ENCODE measurements around the gene GPHA2.

The GPHA2 gene

GRCh38 chr11:64971421-64972233 lies 35.9 kb upstream of the GPHA2 start, which contains the start of gene MAJIN:
Gene MAJIN, minus strand, starts transcription at chr11:64972108. Its CDS starts 12,703 bp downstream, at chr11:64959405.
- Histone ChIP-seq H2AK5ac (ENCODE audit: low read depth, low read length) (peak within 1 kb of the TSS; percentile 83), H3K79me1 (ENCODE audit: low read depth, low read length) (no peaks in the 10 kb centered on the region), H2AFZ (ENCODE audit: low read length) (peak within 1 kb of the TSS; percentile 49), H4K8ac (ENCODE audit: low read depth, low read length) (peak within 1 kb of the TSS; percentile 43), H2BK120ac (ENCODE audit: low read depth, low read length) (no peak within 1 kb of the TSS), H2BK12ac (ENCODE audit: low read length) (no peak within 1 kb of the TSS), H3K18ac (ENCODE audit: low read length) (peak within 1 kb of the TSS; percentile 76), H3K4ac (ENCODE audit: low read length) (no peak within 1 kb of the TSS), H3K4me2 (ENCODE audit: insufficient read depth, low read length, poor library complexity, severe bottlenecking) (peak within 1 kb of the TSS; percentile 37), H3K9ac (ENCODE audit: low read depth, low read length, poor library complexity) (no peak within 1 kb of the TSS), H3K36me3 (replicated peaks in 1 of 2; ENCODE audit: control insufficient read depth in 2 of 2, insufficient read depth in 2 of 2, low read length in 2 of 2) (no peaks in the 10 kb centered on the region), H2BK5ac (ENCODE audit: low read length) (no peak within 1 kb of the TSS), H4K91ac (ENCODE audit: low read depth, low read length, poor library complexity) (no peak within 1 kb of the TSS), H3K4me3 (ENCODE audit: low read length in 2 of 2) (no peak within 1 kb of the TSS), H3K9me3 (replicated peaks in 1 of 2; ENCODE audit: control insufficient read depth in 2 of 2, insufficient read depth in 1 of 2, low read depth in 1 of 2, low read length in 2 of 2) (peaks cover 0 to 4% of the 10 kb centered on the region in 2 donors), H3K4me1 (ENCODE audit: control insufficient read depth in 2 of 2, insufficient read depth in 1 of 2, low read depth in 1 of 2, low read length in 2 of 2) (no peaks in the 10 kb centered on the region), H3K14ac (ENCODE audit: low read length) (peak within 1 kb of the TSS; percentile 38), H3K23ac (ENCODE audit: low read depth, low read length, poor library complexity) (peak within 1 kb of the TSS; percentile 55), H2BK15ac (ENCODE audit: low read length) (no peak within 1 kb of the TSS), H3K27ac (replicated peaks; ENCODE audit: low read length) (no peak within 1 kb of the TSS), H3K27me3 (ENCODE audit: control insufficient read depth in 3 of 3, insufficient read depth in 3 of 3, low read depth in 1 of 3, low read length in 3 of 3) (peaks cover 0 to 6% (median 5%) of the 10 kb centered on the region in 3 experiments)
- DNase-seq (ENCODE audit: low spot score), result peak; percentile 21
- no CpG with 5 or more reads among the region's 69 CpGs for WGBS, 2 donors (ENCODE audit: extremely low coverage in 2 of 2, insufficient read length in 2 of 2, insufficient replicate concordance in 1 of 2)

GRCh38 chr11:64970731-64971151 lies 35.0 kb upstream of the GPHA2 start:
- no peak for DNase-seq (ENCODE audit: low spot score)
- H3K27me3 ChIP-seq (ENCODE audit: control insufficient read depth in 3 of 3, insufficient read depth in 3 of 3, low read depth in 1 of 3, low read length in 3 of 3), result peaks cover 0 to 6% (median 5%) of the 10 kb centered on the region in 3 experiments
- H3K4me2 ChIP-seq (ENCODE audit: insufficient read depth, low read length, poor library complexity, severe bottlenecking), result no peak overlapping the region
- H3K9ac ChIP-seq (ENCODE audit: low read depth, low read length, poor library complexity), result no peak overlapping the region
- H3K27ac ChIP-seq (replicated peaks; ENCODE audit: low read length), result no peak overlapping the region
- no peak overlapping the region for H2AK5ac ChIP-seq (ENCODE audit: low read depth, low read length)
- no peak overlapping the region for H3K14ac ChIP-seq (ENCODE audit: low read length)
- H2BK5ac ChIP-seq (ENCODE audit: low read length), result no peak overlapping the region
- H4K8ac ChIP-seq (ENCODE audit: low read depth, low read length), result no peak overlapping the region
- no peak overlapping the region for H3K18ac ChIP-seq (ENCODE audit: low read length)
- WGBS, 2 donors (ENCODE audit: extremely low coverage in 2 of 2, insufficient read length in 2 of 2, insufficient replicate concordance in 1 of 2), result no CpG with 5 or more reads among the region's 8 CpGs
- no peaks in the 10 kb centered on the region for H3K4me1 ChIP-seq (ENCODE audit: control insufficient read depth in 2 of 2, insufficient read depth in 1 of 2, low read depth in 1 of 2, low read length in 2 of 2)
- H3K23ac ChIP-seq (ENCODE audit: low read depth, low read length, poor library complexity), result no peak overlapping the region
- no peak overlapping the region for H2AFZ ChIP-seq (ENCODE audit: low read length)
- H2BK120ac ChIP-seq (ENCODE audit: low read depth, low read length), result no peak overlapping the region
- peaks cover 0 to 4% of the 10 kb centered on the region in 2 donors for H3K9me3 ChIP-seq (replicated peaks in 1 of 2; ENCODE audit: control insufficient read depth in 2 of 2, insufficient read depth in 1 of 2, low read depth in 1 of 2, low read length in 2 of 2)
- H2BK15ac ChIP-seq (ENCODE audit: low read length), result no peak overlapping the region
- no peak overlapping the region for H3K4ac ChIP-seq (ENCODE audit: low read length)
- no peaks in the 10 kb centered on the region for H3K79me1 ChIP-seq (ENCODE audit: low read depth, low read length)
- no peak overlapping the region for H4K91ac ChIP-seq (ENCODE audit: low read depth, low read length, poor library complexity)
- H3K36me3 ChIP-seq (replicated peaks in 1 of 2; ENCODE audit: control insufficient read depth in 2 of 2, insufficient read depth in 2 of 2, low read length in 2 of 2), result no peaks in the 10 kb centered on the region
- H2BK12ac ChIP-seq (ENCODE audit: low read length), result no peak overlapping the region
- H3K4me3 ChIP-seq (ENCODE audit: low read length in 2 of 2), result no peak overlapping the region

GRCh38 chr11:64969209-64969608 lies 33.5 kb upstream of the GPHA2 start:
- no peak overlapping the region for H3K18ac ChIP-seq (ENCODE audit: low read length)
- H3K79me1 ChIP-seq (ENCODE audit: low read depth, low read length), result no peaks in the 10 kb centered on the region
- H3K14ac ChIP-seq (ENCODE audit: low read length), result no peak overlapping the region
- H3K27ac ChIP-seq (replicated peaks; ENCODE audit: low read length), result no peak overlapping the region
- H2BK120ac ChIP-seq (ENCODE audit: low read depth, low read length), result no peak overlapping the region
- no CpG with 5 or more reads among the region's 5 CpGs for WGBS, 2 donors (ENCODE audit: extremely low coverage in 2 of 2, insufficient read length in 2 of 2, insufficient replicate concordance in 1 of 2)
- no peak overlapping the region for H4K91ac ChIP-seq (ENCODE audit: low read depth, low read length, poor library complexity)
- no peak overlapping the region for H3K4ac ChIP-seq (ENCODE audit: low read length)
- no peak overlapping the region for H2BK12ac ChIP-seq (ENCODE audit: low read length)
- no peak overlapping the region for H2BK15ac ChIP-seq (ENCODE audit: low read length)
- H3K4me2 ChIP-seq (ENCODE audit: insufficient read depth, low read length, poor library complexity, severe bottlenecking), result no peak overlapping the region
- no peaks in the 10 kb centered on the region for H3K4me1 ChIP-seq (ENCODE audit: control insufficient read depth in 2 of 2, insufficient read depth in 1 of 2, low read depth in 1 of 2, low read length in 2 of 2)
- H2AK5ac ChIP-seq (ENCODE audit: low read depth, low read length), result no peak overlapping the region
- no peaks in the 10 kb centered on the region for H3K36me3 ChIP-seq (replicated peaks in 1 of 2; ENCODE audit: control insufficient read depth in 2 of 2, insufficient read depth in 2 of 2, low read length in 2 of 2)
- no peak overlapping the region for H2BK5ac ChIP-seq (ENCODE audit: low read length)
- peaks cover 0 to 4% of the 10 kb centered on the region in 2 donors for H3K9me3 ChIP-seq (replicated peaks in 1 of 2; ENCODE audit: control insufficient read depth in 2 of 2, insufficient read depth in 1 of 2, low read depth in 1 of 2, low read length in 2 of 2)
- no peak overlapping the region for H4K8ac ChIP-seq (ENCODE audit: low read depth, low read length)
- peaks cover 0 to 6% (median 5%) of the 10 kb centered on the region in 3 experiments for H3K27me3 ChIP-seq (ENCODE audit: control insufficient read depth in 3 of 3, insufficient read depth in 3 of 3, low read depth in 1 of 3, low read length in 3 of 3)
- DNase-seq (ENCODE audit: low spot score), result no peak
- H3K23ac ChIP-seq (ENCODE audit: low read depth, low read length, poor library complexity), result no peak overlapping the region
- no peak overlapping the region for H2AFZ ChIP-seq (ENCODE audit: low read length)
- no peak overlapping the region for H3K4me3 ChIP-seq (ENCODE audit: low read length in 2 of 2)
- no peak overlapping the region for H3K9ac ChIP-seq (ENCODE audit: low read depth, low read length, poor library complexity)

GRCh38 chr11:64967375-64967774 lies 31.7 kb upstream of the GPHA2 start:
- H3K9ac ChIP-seq (ENCODE audit: low read depth, low read length, poor library complexity), result no peak overlapping the region
- H3K79me1 ChIP-seq (ENCODE audit: low read depth, low read length), result no peaks in the 10 kb centered on the region
- H3K9me3 ChIP-seq (replicated peaks in 1 of 2; ENCODE audit: control insufficient read depth in 2 of 2, insufficient read depth in 1 of 2, low read depth in 1 of 2, low read length in 2 of 2), result peaks cover 0 to 4% of the 10 kb centered on the region in 2 donors
- H3K18ac ChIP-seq (ENCODE audit: low read length), result no peak overlapping the region
- H2BK12ac ChIP-seq (ENCODE audit: low read length), result no peak overlapping the region
- peaks cover 0 to 6% (median 5%) of the 10 kb centered on the region in 3 experiments for H3K27me3 ChIP-seq (ENCODE audit: control insufficient read depth in 3 of 3, insufficient read depth in 3 of 3, low read depth in 1 of 3, low read length in 3 of 3)
- H4K8ac ChIP-seq (ENCODE audit: low read depth, low read length), result no peak overlapping the region
- H3K23ac ChIP-seq (ENCODE audit: low read depth, low read length, poor library complexity), result no peak overlapping the region
- no peak overlapping the region for H2AK5ac ChIP-seq (ENCODE audit: low read depth, low read length)
- no peak overlapping the region for H2AFZ ChIP-seq (ENCODE audit: low read length)
- H3K4me1 ChIP-seq (ENCODE audit: control insufficient read depth in 2 of 2, insufficient read depth in 1 of 2, low read depth in 1 of 2, low read length in 2 of 2), result no peaks in the 10 kb centered on the region
- no peak overlapping the region for H3K4me3 ChIP-seq (ENCODE audit: low read length in 2 of 2)
- H2BK5ac ChIP-seq (ENCODE audit: low read length), result no peak overlapping the region
- DNase-seq (ENCODE audit: low spot score), result no peak
- no CpG with 5 or more reads among the region's 3 CpGs for WGBS, 2 donors (ENCODE audit: extremely low coverage in 2 of 2, insufficient read length in 2 of 2, insufficient replicate concordance in 1 of 2)
- no peaks in the 10 kb centered on the region for H3K36me3 ChIP-seq (replicated peaks in 1 of 2; ENCODE audit: control insufficient read depth in 2 of 2, insufficient read depth in 2 of 2, low read length in 2 of 2)
- H3K4ac ChIP-seq (ENCODE audit: low read length), result no peak overlapping the region
- H2BK120ac ChIP-seq (ENCODE audit: low read depth, low read length), result no peak overlapping the region
- no peak overlapping the region for H4K91ac ChIP-seq (ENCODE audit: low read depth, low read length, poor library complexity)
- H3K27ac ChIP-seq (replicated peaks; ENCODE audit: low read length), result no peak overlapping the region
- no peak overlapping the region for H3K14ac ChIP-seq (ENCODE audit: low read length)
- H3K4me2 ChIP-seq (ENCODE audit: insufficient read depth, low read length, poor library complexity, severe bottlenecking), result no peak overlapping the region
- no peak overlapping the region for H2BK15ac ChIP-seq (ENCODE audit: low read length)
